Stimulated activated CD4-positive, alpha-beta T cell treated with anti-CD3 and anti-CD28 coated beads, Interleukin-4, amount 100 ng/mL, for 1 hour (primary cell): ENCODE results near the gene PRDM7.
"Not testable (repeated sequence)": the region's sequence is repeated elsewhere in the genome, so short reads cannot be mapped to it uniquely, and the experiment has no call there.

Experiments used
- DNase-seq: peaks from one replicate; pipeline ENCODE4 v3.0.0-alpha.2; 2020

Gene PRDM7

GRCh38 chr16:90070440-90070839, 6.7 kb downstream of the PRDM7 start:
- no peak for DNase-seq

- no peak for DNase-seq
Observed at GRCh38 chr16:90061437-90061836, 15.7 kb downstream of the PRDM7 start.

- DNase-seq = no peak
Observed at GRCh38 chr16:90057738-90058173, 19.4 kb downstream of the PRDM7 start.

GRCh38 chr16:90056521-90056920, 20.6 kb downstream of the PRDM7 start:
- DNase-seq = not testable (repeated sequence)

- no peak for DNase-seq
Observed at GRCh38 chr16:90055371-90055770, 21.8 kb downstream of the PRDM7 start.

GRCh38 chr16:90054554-90054953, 22.6 kb downstream of the PRDM7 start:
- no peak for DNase-seq

- DNase-seq = no peak
Observed at GRCh38 chr16:90053902-90054500, 23.1 kb downstream of the PRDM7 start.

GRCh38 chr16:90050969-90051368, 26.2 kb downstream of the PRDM7 start:
- no peak for DNase-seq

- DNase-seq = no peak
Observed at GRCh38 chr16:90048737-90049330, 28.3 kb downstream of the PRDM7 start.

GRCh38 chr16:90048347-90048722, 28.8 kb downstream of the PRDM7 start:
- DNase-seq = no peak

GRCh38 chr16:90047714-90048346, 29.3 kb downstream of the PRDM7 start:
- DNase-seq = no peak

- DNase-seq = no peak
Observed at GRCh38 chr16:90046971-90047713, 30.0 kb downstream of the PRDM7 start.

GRCh38 chr16:90046122-90046970, 30.8 kb downstream of the PRDM7 start:
- DNase-seq = no peak

GRCh38 chr16:90044111-90044551, 33.0 kb downstream of the PRDM7 start:
- no peak for DNase-seq

GRCh38 chr16:90043526-90043925, 33.6 kb downstream of the PRDM7 start:
- DNase-seq = no peak

GRCh38 chr16:90042946-90043514, 34.1 kb downstream of the PRDM7 start:
- no peak for DNase-seq

GRCh38 chr16:90041896-90042473, 35.1 kb downstream of the PRDM7 start:
- DNase-seq = no peak

- DNase-seq = no peak
Observed at GRCh38 chr16:90040152-90041023, 36.7 kb downstream of the PRDM7 start.

GRCh38 chr16:90037276-90037675, 39.9 kb downstream of the PRDM7 start:
- no peak for DNase-seq

- no peak for DNase-seq
Observed at GRCh38 chr16:90035902-90036301, 41.2 kb downstream of the PRDM7 start.

GRCh38 chr16:90034504-90034903, 42.6 kb downstream of the PRDM7 start:
- DNase-seq = no peak
